GM12878 (cell line): ENCODE measurements around the gene MAP3K6. TPM values are rescaled to one million over a fixed set of nuclear protein-coding genes. Genes with fewer than 3 reads are reported as not detected.

Experiments used
- ATAC-seq: fragments of 200-7000 bp; cut with Tn5 transposase; 3 replicates; pipeline ENCODE4 v1.9.1; 2020; ENCODE audit warnings: mild to moderate bottlenecking, moderate library complexity
- BruUV-seq: library from RNA; stranded (reverse); fragments of 400-500 nt; replicated peaks from 2 replicates; lab custom pipeline; 2021; lab: Mats Ljungman, UMichigan
- CTCF ChIA-PET: fragments of 300-600 bp; sonication (Branson Sonifier 250); formaldehyde crosslinking; extraction: SDS; loops from one replicate; lab custom pipeline; 2021; ENCODE audit warnings: inconsistent platforms; lab: Yijun Ruan, JAX
- POLR2A ChIA-PET: fragments of 350-600 bp; formaldehyde crosslinking; extraction: SDS; loops from one replicate; lab custom pipeline; 2021; ENCODE audit warnings: inconsistent platforms; lab: Charles Lee
- RAD21 ChIA-PET: fragments of 300-600 bp; sonication (Branson Sonifier 250); formaldehyde crosslinking; loops from one replicate; lab custom pipeline; 2023; ENCODE audit warnings: antibody characterized with exemption; ENCODE audit not compliant: unreplicated experiment; lab: Charles Lee
- SMC1A ChIA-PET: fragments of 300-600 bp; sonication (Branson Sonifier 250); formaldehyde crosslinking; loops from one replicate; lab custom pipeline; 2023; ENCODE audit not compliant: unreplicated experiment, uncharacterized antibody; lab: Charles Lee
- DNase-seq: peaks from one replicate; pipeline ENCODE4 v3.0.0-alpha.2; 2011; ENCODE audit warnings: low read depth, low spot score
- FAIRE-seq: peaks from 3 replicates; lab custom pipeline; 2011; peaks lifted over from hg19 to GRCh38; lab: Jason Lieb, UNC
- H2AFZ ChIP-seq: 2 replicates; pipeline ENCODE4 v1.6.0; 2011; ENCODE audit warnings: low read depth, low read length, control low read depth; ENCODE audit not compliant: control insufficient read depth
- H3K27ac ChIP-seq: 2 replicates; pipeline ENCODE4 v1.5.1; 2011; ENCODE audit warnings: control low read depth; ENCODE audit not compliant: control insufficient read depth, insufficient read depth
- H3K27me3 ChIP-seq, 2 experiments: replicated peaks in 1 of 2; 2 replicates each; pipeline versions ENCODE4 v1.6.0 to v1.6.1; 2011; ENCODE audit warnings: low read length in 1 of 2; ENCODE audit not compliant: control insufficient read depth in 2 of 2, insufficient read depth in 2 of 2
- H3K36me3 ChIP-seq, 2 experiments: 2 replicates each; pipeline ENCODE4 v1.5.1; 2011; ENCODE audit warnings: low read length in 1 of 2; ENCODE audit not compliant: control insufficient read depth in 2 of 2, insufficient read depth in 2 of 2
- H3K4me1 ChIP-seq: 2 replicates; pipeline ENCODE4 v1.6.1; 2011; ENCODE audit warnings: mild to moderate bottlenecking, low read length, moderate library complexity, mixed read lengths; ENCODE audit not compliant: control insufficient read depth, insufficient read depth
- H3K4me2 ChIP-seq: 2 replicates; pipeline ENCODE4 v1.6.0; 2011; ENCODE audit warnings: control low read depth; ENCODE audit not compliant: control insufficient read depth, insufficient read depth
- H3K4me3 ChIP-seq: fragments of 200-600 bp; sonication (generic); 2 replicates; pipeline ENCODE4 v1.5.1; 2016
- H3K79me2 ChIP-seq: 2 replicates; pipeline ENCODE4 v1.6.0; 2011; ENCODE audit warnings: low read length; ENCODE audit not compliant: control insufficient read depth, insufficient read depth
- H3K9ac ChIP-seq: 2 replicates; pipeline ENCODE4 v1.8.0; 2011; ENCODE audit warnings: low read length, control low read depth, mixed read lengths; ENCODE audit not compliant: control insufficient read depth, insufficient read depth
- H3K9me3 ChIP-seq: replicated peaks from 3 replicates; pipeline ENCODE4 v1.5.1; 2011; ENCODE audit warnings: mild to moderate bottlenecking, low read length; ENCODE audit not compliant: control insufficient read depth, insufficient read depth
- H4K20me1 ChIP-seq: 2 replicates; pipeline ENCODE4 v1.6.0; 2011; ENCODE audit not compliant: control insufficient read depth, insufficient read depth
- DPF2 ChIP-seq: fragments of 450-650 bp; IDR thresholded peaks from 2 replicates; pipeline ENCODE4 v1.6.1; 2017; ENCODE audit warnings: mild to moderate bottlenecking
- EGR1 ChIP-seq, 2 experiments: IDR thresholded peaks; 1 replicate in 1 of 2; 2 replicates in 1 of 2; pipeline ENCODE4 v1.6.1; 2011 to 2012; ENCODE audit warnings: low read depth in 2 of 2, low read length in 2 of 2, borderline replicate concordance in 1 of 2, mild to moderate bottlenecking in 1 of 2, moderate library complexity in 1 of 2
- GATAD2B ChIP-seq: fragments of 450-650 bp; conservative IDR thresholded peaks from 2 replicates; pipeline ENCODE4 v1.6.1; 2017; ENCODE audit warnings: low read depth, mild to moderate bottlenecking, moderate library complexity
- NBN ChIP-seq: fragments of 450-650 bp; IDR thresholded peaks from 2 replicates; pipeline ENCODE4 v1.6.1; 2016
- NRF1 ChIP-seq: conservative IDR thresholded peaks from 2 replicates; pipeline ENCODE4 v1.6.1; 2011; ENCODE audit warnings: mild to moderate bottlenecking, low read depth, low read length, improper control_type of control experiment
- WGBS: methylation state at CpG from one replicate; pipeline ENCODE4 v1.1.6; 2016; ENCODE audit warnings: low lambda C conversion rate; ENCODE audit not compliant: insufficient replicate concordance, insufficient coverage; ENCODE audit errors: missing lambda C conversion rate; 5-methylcytosine and 5-hydroxymethylcytosine counted together
- in situ Hi-C: fragments of 300-500 bp; cut with MboI; formaldehyde crosslinking; loops from 9 replicates; pipeline ENCODE4 v1.14.3; 2018; ENCODE audit warnings: mixed read lengths
- intact Hi-C: fragments of 100-400 bp; cut with micrococcal nuclease; formaldehyde crosslinking; loops from one replicate; pipeline ENCODE4 v1.14.2; 2022; ENCODE audit not compliant: unreplicated experiment
- polyA plus RNA-seq, 11 experiments: library from polyadenylated mRNA; depleted of rRNA in 4 of 11; unstranded in 6 of 11; stranded (reverse) in 5 of 11; fragments of >200 nt; fragmentation: Nextera tagmentation in 4 of 11; fragmentation: Illumina TruSeq in 1 of 11; extraction: Ambion mirVana in 4 of 11; extraction: Trizol in 1 of 11; gene quantifications; 1 replicate in 1 of 11; 2 replicates in 10 of 11; pipeline versions ENCODE4 v1.2.1 to v1.2.3, GENCODE V29; 2011 to 2016; ENCODE audit warnings: inconsistent platforms in 2 of 11, missing spikeins in 2 of 11, low read depth in 1 of 11
- total RNA-seq, 4 experiments: library from RNA; depleted of rRNA in 3 of 4; stranded (reverse); fragments of >200 nt in 3 of 4; fragmentation: Illumina TruSeq in 1 of 4; extraction: Trizol in 1 of 4; gene quantifications; 2 replicates each; pipeline versions ENCODE4 v1.2.1 to v1.2.3, GENCODE V29; 2013 to 2021
- TF ChIP-seq, protein P1 (sequence below): IDR thresholded peaks from 2 replicates; pipeline ENCODE4 v1.6.1; 2011; ENCODE audit warnings: borderline replicate concordance, low read depth, mild to moderate bottlenecking, moderate library complexity, low read length; ENCODE audit not compliant: insufficient read depth, poor library complexity, severe bottlenecking

Gene MAP3K6
- total and polyA plus RNA-seq, 10 of the 15 experiments (the other 5 are each of a cell fraction or from before 2014, with no cell fraction given) = 0.15 to 3.4 (median 1.2) TPM; not detected in 1

DNA sequence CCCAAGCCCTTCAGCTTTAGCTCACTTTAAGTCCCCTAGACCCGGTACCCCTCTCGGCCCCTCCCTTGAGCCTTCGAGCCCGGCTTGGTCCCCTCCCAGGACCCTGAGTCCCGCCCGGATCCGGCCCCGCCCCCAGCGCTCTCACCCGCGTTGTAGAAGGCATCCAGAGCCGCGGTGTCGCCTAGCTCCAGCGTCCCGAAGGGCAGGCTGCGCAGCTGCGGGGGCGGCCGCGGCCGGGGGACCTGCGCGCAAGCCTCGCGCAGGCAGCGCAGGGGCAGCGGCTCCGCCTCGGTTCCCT is 699 bp downstream of the MAP3K6 start:
- in situ Hi-C loops (no loop called here), intact Hi-C loops (loop anchor here (5.0 kb wide), 1 partner anchor 44 kb away; the partner anchor contains the start of gene TMEM222)
- no peak for FAIRE-seq
- H3K79me2 ChIP-seq = no peaks in the 10 kb centered on the region
- peak overlapping the region; percentile 39 for H2AFZ ChIP-seq
- BruUV-seq = no TSS peak
- ATAC-seq = peak; percentile 72
- POLR2A ChIA-PET = interaction anchor here (0.5 to 1.5 kb wide), 10 partner anchors 22 to 1059 kb away, joined by 3 to 8 read pairs (median 4); partner anchors contain the start of genes IFI6 and SYTL1
- H3K9me3 ChIP-seq = no peaks in the 10 kb centered on the region
- WGBS = 0% methylated on average over 20 of the region's 30 CpGs
- TF ChIP-seq GATAD2B (0 out of 2 replicates have a peak, but pooled peaks have one; percentile 69), DPF2 (no peak), NBN (0 out of 2 replicates have a peak, but pooled peaks have one; percentile 2), EGR1 (IDR thresholded peaks at IDR 0.05; ENCODE audit: borderline replicate concordance in 1 of 2, low read depth in 2 of 2, low read length in 2 of 2) (peak in 1 of 2 experiments; percentile 91; a peak in 2 of 3 replicates), NRF1 (peak; percentile 24; the same call in 1 of the 2 replicates)
- TF ChIP-seq, protein P1, sequence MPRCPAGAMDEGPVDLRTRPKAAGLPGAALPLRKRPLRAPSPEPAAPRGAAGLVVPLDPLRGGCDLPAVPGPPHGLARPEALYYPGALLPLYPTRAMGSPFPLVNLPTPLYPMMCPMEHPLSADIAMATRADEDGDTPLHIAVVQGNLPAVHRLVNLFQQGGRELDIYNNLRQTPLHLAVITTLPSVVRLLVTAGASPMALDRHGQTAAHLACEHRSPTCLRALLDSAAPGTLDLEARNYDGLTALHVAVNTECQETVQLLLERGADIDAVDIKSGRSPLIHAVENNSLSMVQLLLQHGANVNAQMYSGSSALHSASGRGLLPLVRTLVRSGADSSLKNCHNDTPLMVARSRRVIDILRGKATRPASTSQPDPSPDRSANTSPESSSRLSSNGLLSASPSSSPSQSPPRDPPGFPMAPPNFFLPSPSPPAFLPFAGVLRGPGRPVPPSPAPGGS = no peak
- no peak for DNase-seq
- peaks cover 15% of the 10 kb centered on the region for H3K4me1 ChIP-seq
- peak overlapping the region; percentile 88 for H3K4me2 ChIP-seq
- H3K27me3 ChIP-seq = no peaks in the 10 kb centered on the region
- no peaks in the 10 kb centered on the region for H3K36me3 ChIP-seq
- SMC1A ChIA-PET = interaction anchor here (1.0 to 3.3 kb wide), 7 partner anchors 9 to 233 kb away, joined by 3 to 27 read pairs (median 3); partner anchors contain the start of gene GPR3
- RAD21 ChIA-PET = interaction anchor here (0.6 to 2.1 kb wide), 15 partner anchors 9 to 642 kb away, joined by 3 to 16 read pairs (median 4); partner anchors contain the start of genes AHDC1 and CD164L2
- no peak overlapping the region for H3K27ac ChIP-seq
- no peak overlapping the region for H3K9ac ChIP-seq
- H3K4me3 ChIP-seq = peak overlapping the region; percentile 76
- CTCF ChIA-PET = interaction anchor here (0.9 to 4.7 kb wide), 20 partner anchors 10 to 240 kb away, joined by 3 to 40 read pairs (median 5); partner anchors contain the start of genes AHDC1, GPR3 and SYTL1
- no peaks in the 10 kb centered on the region; the same call in 1 of the 2 replicates for H4K20me1 ChIP-seq
